Astrocyte (in vitro differentiated cells and primary cell): ENCODE data around the gene CLPSL1. TPM values are rescaled to one million over a fixed set of nuclear protein-coding genes. Genes with fewer than 3 reads are reported as not detected.

Source experiments
- DNase-seq: peaks from one replicate; pipeline ENCODE4 v3.0.0-alpha.2; 2010; ENCODE audit warnings: low read depth
- FAIRE-seq: peaks from 2 replicates; lab custom pipeline; 2011; peaks lifted over from hg19 to GRCh38; lab: Jason Lieb, UNC
- H2AFZ ChIP-seq: 2 replicates; pipeline ENCODE4 v1.6.0; 2012; ENCODE audit warnings: low read depth, low read length, inconsistent platforms
- H3K27ac ChIP-seq: 2 replicates; pipeline ENCODE4 v1.5.1; 2011; ENCODE audit warnings: low read depth, low read length, inconsistent platforms
- H3K27me3 ChIP-seq: 2 replicates; pipeline ENCODE4 v1.6.0; 2011; ENCODE audit warnings: low read length, inconsistent platforms; ENCODE audit not compliant: insufficient read depth
- H3K36me3 ChIP-seq: 2 replicates; pipeline ENCODE4 v1.5.1; 2011; ENCODE audit warnings: low read length, inconsistent platforms; ENCODE audit not compliant: insufficient read depth
- H3K4me1 ChIP-seq: 2 replicates; pipeline ENCODE4 v1.5.1; 2011; ENCODE audit warnings: low read length, inconsistent platforms; ENCODE audit not compliant: insufficient read depth
- H3K4me2 ChIP-seq: 2 replicates; pipeline ENCODE4 v1.6.0; 2012; ENCODE audit warnings: low read length, inconsistent platforms
- H3K4me3 ChIP-seq: 2 replicates; pipeline ENCODE4 v1.5.1; 2011; ENCODE audit warnings: low read depth, mild to moderate bottlenecking, low read length, inconsistent platforms; ENCODE audit not compliant: insufficient read depth
- H3K79me2 ChIP-seq: 2 replicates; pipeline ENCODE4 v1.6.0; 2012; ENCODE audit warnings: mild to moderate bottlenecking, low read length, inconsistent platforms; ENCODE audit not compliant: insufficient read depth
- H3K9ac ChIP-seq: 2 replicates; pipeline ENCODE4 v1.6.0; 2012; ENCODE audit warnings: mild to moderate bottlenecking, low read length, inconsistent platforms
- H3K9me3 ChIP-seq: 2 replicates; pipeline ENCODE4 v1.5.1; 2012; ENCODE audit warnings: low read depth, mild to moderate bottlenecking, low read length, inconsistent platforms; ENCODE audit not compliant: insufficient read depth
- H4K20me1 ChIP-seq: 2 replicates; pipeline ENCODE4 v1.6.0; 2012; ENCODE audit warnings: low read length, inconsistent platforms; ENCODE audit not compliant: insufficient read depth
- H3K27ac Mint-ChIP-seq: one replicate; pipeline ENCODE4 v1.8.0; 2021; ENCODE audit warnings: mild to moderate bottlenecking, mixed read lengths; ENCODE audit not compliant: unreplicated experiment
- H3K27me3 Mint-ChIP-seq: one replicate; pipeline ENCODE4 v1.8.0; 2021; ENCODE audit warnings: low read depth, mixed read lengths; ENCODE audit not compliant: unreplicated experiment
- H3K36me3 Mint-ChIP-seq: one replicate; pipeline ENCODE4 v1.8.0; 2021; ENCODE audit warnings: low read depth, mixed read lengths; ENCODE audit not compliant: unreplicated experiment
- H3K4me1 Mint-ChIP-seq: one replicate; pipeline ENCODE4 v1.8.0; 2021; ENCODE audit warnings: low read depth, mixed read lengths; ENCODE audit not compliant: unreplicated experiment
- H3K4me3 Mint-ChIP-seq: one replicate; pipeline ENCODE4 v1.8.0; 2021; ENCODE audit warnings: mild to moderate bottlenecking, moderate library complexity, mixed read lengths; ENCODE audit not compliant: unreplicated experiment
- H3K9me3 Mint-ChIP-seq: one replicate; pipeline ENCODE4 v1.8.0; 2021; ENCODE audit warnings: mild to moderate bottlenecking, mixed read lengths; ENCODE audit not compliant: unreplicated experiment
- EZH2 ChIP-seq: IDR thresholded peaks from 2 replicates; pipeline ENCODE4 v1.6.1; 2012; ENCODE audit warnings: mild to moderate bottlenecking, low read length, inconsistent platforms; ENCODE audit not compliant: insufficient read depth
- total RNA-seq: library from RNA; stranded (reverse); gene quantifications from 2 replicates; pipeline ENCODE4 v1.2.1, GENCODE V29; 2021
- TF ChIP-seq, protein P1 (sequence below): IDR thresholded peaks from 2 replicates; pipeline ENCODE4 v1.5.1; 2011; ENCODE audit warnings: low read depth, mild to moderate bottlenecking, inconsistent platforms, low read length, moderate library complexity; ENCODE audit not compliant: insufficient read depth

Gene CLPSL1
- total RNA-seq, 1 donor from 2014 or later = not detected

DNA sequence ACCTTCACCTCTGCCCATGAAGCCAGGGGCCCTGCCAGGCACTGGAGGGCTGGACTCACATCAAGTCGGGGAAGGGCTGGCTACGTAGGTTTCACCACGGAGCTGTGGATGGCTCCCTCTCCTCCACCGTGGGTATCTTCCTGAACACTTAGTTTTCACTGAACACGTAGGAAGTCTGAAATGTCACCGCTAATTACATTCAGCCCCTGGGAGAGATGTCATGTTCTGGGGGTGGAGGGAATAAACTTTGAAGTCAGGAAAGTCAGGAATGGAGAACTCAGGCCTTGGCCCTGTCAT is 30.8 kb downstream of the CLPSL1 start:
- FAIRE-seq = no peak
- no peaks in the 10 kb centered on the region for H3K9me3 ChIP-seq
- no peaks in the 10 kb centered on the region for H3K79me2 ChIP-seq
- no peak for DNase-seq
- H3K27ac ChIP-seq = peak overlapping the region; percentile 21
- TF ChIP-seq, protein P1, sequence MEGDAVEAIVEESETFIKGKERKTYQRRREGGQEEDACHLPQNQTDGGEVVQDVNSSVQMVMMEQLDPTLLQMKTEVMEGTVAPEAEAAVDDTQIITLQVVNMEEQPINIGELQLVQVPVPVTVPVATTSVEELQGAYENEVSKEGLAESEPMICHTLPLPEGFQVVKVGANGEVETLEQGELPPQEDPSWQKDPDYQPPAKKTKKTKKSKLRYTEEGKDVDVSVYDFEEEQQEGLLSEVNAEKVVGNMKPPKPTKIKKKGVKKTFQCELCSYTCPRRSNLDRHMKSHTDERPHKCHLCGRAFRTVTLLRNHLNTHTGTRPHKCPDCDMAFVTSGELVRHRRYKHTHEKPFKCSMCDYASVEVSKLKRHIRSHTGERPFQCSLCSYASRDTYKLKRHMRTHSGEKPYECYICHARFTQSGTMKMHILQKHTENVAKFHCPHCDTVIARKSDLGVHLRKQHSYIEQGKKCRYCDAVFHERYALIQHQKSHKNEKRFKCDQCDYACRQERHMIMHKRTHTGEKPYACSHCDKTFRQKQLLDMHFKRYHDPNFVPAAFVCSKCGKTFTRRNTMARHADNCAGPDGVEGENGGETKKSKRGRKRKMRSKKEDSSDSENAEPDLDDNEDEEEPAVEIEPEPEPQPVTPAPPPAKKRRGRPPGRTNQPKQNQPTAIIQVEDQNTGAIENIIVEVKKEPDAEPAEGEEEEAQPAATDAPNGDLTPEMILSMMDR = no peak
- no peak for TF ChIP-seq EZH2
- H3K27me3 ChIP-seq = peaks cover 3% of the 10 kb centered on the region
- H2AFZ ChIP-seq = peak overlapping the region; percentile 29
- H3K9me3 Mint-ChIP-seq = no peaks in the 10 kb centered on the region
- H3K4me1 Mint-ChIP-seq = peaks cover 8% of the 10 kb centered on the region
- peaks cover 10% of the 10 kb centered on the region for H3K4me1 ChIP-seq
- peaks cover 1% of the 10 kb centered on the region for H3K36me3 Mint-ChIP-seq
- H3K4me3 ChIP-seq = no peak overlapping the region
- H4K20me1 ChIP-seq = no peaks in the 10 kb centered on the region
- peaks cover 19% of the 10 kb centered on the region for H3K27me3 Mint-ChIP-seq
- no peak overlapping the region for H3K9ac ChIP-seq
- peak overlapping the region; percentile 48 for H3K4me2 ChIP-seq
- no peak overlapping the region for H3K4me3 Mint-ChIP-seq
- H3K36me3 ChIP-seq = no peaks in the 10 kb centered on the region
- no peak overlapping the region for H3K27ac Mint-ChIP-seq

- no peaks in the 10 kb centered on the region for H3K79me2 ChIP-seq
- TF ChIP-seq, protein P1 = no peak
- TF ChIP-seq EZH2 = no peak
- H3K4me1 Mint-ChIP-seq = no peaks in the 10 kb centered on the region
- FAIRE-seq (no peak), DNase-seq (no peak)
- H3K4me3 Mint-ChIP-seq = no peak overlapping the region
- H3K27ac Mint-ChIP-seq = no peak overlapping the region
- H3K36me3 Mint-ChIP-seq = peaks cover 1% of the 10 kb centered on the region
- no peaks in the 10 kb centered on the region for H3K27me3 ChIP-seq
- no peaks in the 10 kb centered on the region for H4K20me1 ChIP-seq
- no peak overlapping the region for H3K9ac ChIP-seq
- no peak overlapping the region for H3K27ac ChIP-seq
- no peak overlapping the region for H2AFZ ChIP-seq
- H3K9me3 ChIP-seq = no peaks in the 10 kb centered on the region
- no peaks in the 10 kb centered on the region for H3K9me3 Mint-ChIP-seq
- H3K36me3 ChIP-seq = no peaks in the 10 kb centered on the region
- no peak overlapping the region for H3K4me2 ChIP-seq
- no peak overlapping the region for H3K4me3 ChIP-seq
- H3K27me3 Mint-ChIP-seq = peaks cover 4% of the 10 kb centered on the region
- no peaks in the 10 kb centered on the region for H3K4me1 ChIP-seq
Measured at GRCh38 chr6:35817515-35817914, 36.7 kb downstream of the CLPSL1 start.

GRCh38 chr6:35823601-35824000 is 42.8 kb downstream of the CLPSL1 start:
- no peak overlapping the region for H3K27ac Mint-ChIP-seq

More at GRCh38 chr6:35823601-35824000, 42.8 kb downstream of the CLPSL1 start:
- Histone ChIP-seq H3K27ac (no peak overlapping the region), H3K4me3 (no peak overlapping the region), H3K9ac (no peak overlapping the region), H3K9me3 (no peaks in the 10 kb centered on the region), H4K20me1 (no peaks in the 10 kb centered on the region), H3K4me1 (no peaks in the 10 kb centered on the region), H3K36me3 (no peaks in the 10 kb centered on the region), H3K4me2 (no peak overlapping the region), H3K79me2 (no peaks in the 10 kb centered on the region), H3K27me3 (no peaks in the 10 kb centered on the region), H2AFZ (no peak overlapping the region)
- no peak overlapping the region for H3K4me3 Mint-ChIP-seq
- no peaks in the 10 kb centered on the region for H3K36me3 Mint-ChIP-seq
- TF ChIP-seq, protein P1 = no peak
- no peak for TF ChIP-seq EZH2
- no peak for DNase-seq
- no peaks in the 10 kb centered on the region for H3K4me1 Mint-ChIP-seq
- no peak for FAIRE-seq
- no peaks in the 10 kb centered on the region for H3K9me3 Mint-ChIP-seq
- no peaks in the 10 kb centered on the region for H3K27me3 Mint-ChIP-seq
